DMS153 treated with DMSO at 0.1 percent for 48 hours (cell line): ENCODE data around the gene ZMIZ2.
"Not testable (repeated sequence)": the region's sequence is repeated elsewhere in the genome, so short reads cannot be mapped to it uniquely, and the experiment has no call there.

Experiments
- DNase-seq: peaks from one replicate; lab custom pipeline; 2025; ENCODE audit not compliant: unreplicated experiment; lab: John Stamatoyannopoulos, UW

Gene ZMIZ2

GRCh38 chr7:44802418-44803025 lies 53.9 kb downstream of the ZMIZ2 start:
- no peak for DNase-seq

GRCh38 chr7:44803828-44804519 lies 55.3 kb downstream of the ZMIZ2 start:
- DNase-seq, result not testable (repeated sequence)

GRCh38 chr7:44805950-44806349 lies 57.3 kb downstream of the ZMIZ2 start:
- no peak for DNase-seq

- no peak for DNase-seq
Observed at GRCh38 chr7:44808914-44809393, 60.3 kb downstream of the ZMIZ2 start.

GRCh38 chr7:44811093-44811492 lies 62.4 kb downstream of the ZMIZ2 start:
- DNase-seq, result no peak

GRCh38 chr7:44811571-44811970 lies 62.9 kb downstream of the ZMIZ2 start:
- no peak for DNase-seq

- no peak for DNase-seq
Observed at GRCh38 chr7:44814919-44815318, 66.3 kb downstream of the ZMIZ2 start.

- DNase-seq, result no peak
Observed at GRCh38 chr7:44819292-44819691, 70.6 kb downstream of the ZMIZ2 start.
